Measurements from ENCODE around the gene MRPS16.

MRPS16 gene

DNA sequence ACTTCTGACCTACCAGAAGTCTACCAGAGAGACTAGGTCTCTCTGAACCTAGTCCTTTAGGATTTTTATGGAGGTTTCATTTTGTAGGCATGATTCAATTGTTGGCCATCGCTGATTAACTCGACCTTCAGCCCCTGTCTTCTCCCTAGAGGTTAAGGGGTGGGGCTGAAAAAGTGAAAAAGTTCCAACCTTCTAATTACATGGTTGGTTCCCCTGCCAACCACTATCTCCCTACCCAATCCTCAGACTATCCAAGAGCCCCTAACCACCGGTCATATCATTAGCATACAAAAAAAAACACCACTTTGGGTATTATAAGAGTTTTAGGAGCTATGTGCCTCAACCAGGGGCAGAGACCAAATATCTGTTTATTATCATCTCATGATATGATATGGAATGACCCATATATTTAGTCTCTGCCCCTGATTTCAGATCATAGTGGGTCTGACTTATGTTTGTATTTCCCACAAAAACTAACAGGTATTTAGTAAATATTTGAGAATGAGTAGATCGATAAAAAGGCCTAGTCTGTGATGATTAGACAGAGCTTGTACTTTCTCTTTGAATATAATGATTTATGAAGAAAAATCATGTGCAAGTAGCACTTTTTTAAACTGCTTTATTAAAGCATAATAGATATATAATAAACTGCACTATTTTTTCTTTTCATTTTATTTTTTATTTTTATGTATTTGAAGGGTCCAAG lies 41.2 kb downstream of the MRPS16 start:
- Histone ChIP-seq H3K36me3 (ENCODE audit: control insufficient read depth in 1 of 2, insufficient read depth in 2 of 2, low read length in 2 of 2) (peaks cover 12 to 18% of the 10 kb centered on the region in 2 donors), H3K27me3 (ENCODE audit: low read depth, low read length) (no peaks in the 10 kb centered on the region), H3K27ac (ENCODE audit: low read length) (no peak overlapping the region), H3K9me3 (ENCODE audit: control insufficient read depth in 1 of 2, low read length in 2 of 2) (no peaks in the 10 kb centered on the region), H3K4me1 (ENCODE audit: control insufficient read depth in 1 of 2, insufficient read depth in 2 of 2, low read length in 2 of 2) (no peaks in the 10 kb centered on the region), H3K4me3 (ENCODE audit: low read depth in 1 of 2, low read length in 2 of 2) (no peak overlapping the region)

DNA sequence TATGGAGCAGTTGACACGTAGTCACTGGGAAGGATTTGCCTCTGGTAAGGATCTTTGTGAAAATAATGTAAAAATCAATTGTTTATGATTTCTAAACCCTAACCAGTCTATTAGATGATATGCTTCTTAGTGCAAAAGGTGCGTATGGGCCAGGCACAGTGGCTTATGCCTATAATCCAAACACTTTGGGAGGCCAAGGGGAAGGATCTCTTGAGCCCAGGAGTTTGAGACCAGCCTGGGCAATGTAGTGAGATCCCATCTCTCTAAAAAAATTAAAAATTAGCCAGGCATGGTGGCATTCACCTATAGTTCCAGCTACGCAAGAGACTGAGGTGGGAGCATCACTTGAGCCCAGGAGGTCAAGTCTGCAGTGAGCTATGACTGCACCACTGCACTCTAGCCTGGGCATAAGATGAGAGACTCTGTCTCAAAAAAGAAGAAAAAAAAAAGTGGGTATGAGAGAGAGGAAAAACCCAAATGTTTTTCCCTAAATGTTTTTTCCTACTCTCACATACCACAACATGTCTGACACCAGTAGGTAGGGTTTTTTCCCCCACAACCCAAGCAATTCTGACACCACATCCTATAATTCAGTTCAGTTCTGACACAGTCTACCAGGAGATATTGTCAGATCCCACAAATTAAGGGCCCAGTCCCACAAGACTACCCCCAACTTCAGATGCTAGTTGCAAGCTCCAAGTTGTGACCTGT lies 41.9 kb downstream of the MRPS16 start:
- H3K4me3 ChIP-seq (ENCODE audit: low read depth in 1 of 2, low read length in 2 of 2) = no peak overlapping the region
- H3K27ac ChIP-seq (ENCODE audit: low read length) = no peak overlapping the region
- H3K36me3 ChIP-seq (ENCODE audit: control insufficient read depth in 1 of 2, insufficient read depth in 2 of 2, low read length in 2 of 2) = peaks cover 12 to 18% of the 10 kb centered on the region in 2 donors
- H3K27me3 ChIP-seq (ENCODE audit: low read depth, low read length) = no peaks in the 10 kb centered on the region
- no peaks in the 10 kb centered on the region for H3K4me1 ChIP-seq (ENCODE audit: control insufficient read depth in 1 of 2, insufficient read depth in 2 of 2, low read length in 2 of 2)
- no peaks in the 10 kb centered on the region for H3K9me3 ChIP-seq (ENCODE audit: control insufficient read depth in 1 of 2, low read length in 2 of 2)

DNA sequence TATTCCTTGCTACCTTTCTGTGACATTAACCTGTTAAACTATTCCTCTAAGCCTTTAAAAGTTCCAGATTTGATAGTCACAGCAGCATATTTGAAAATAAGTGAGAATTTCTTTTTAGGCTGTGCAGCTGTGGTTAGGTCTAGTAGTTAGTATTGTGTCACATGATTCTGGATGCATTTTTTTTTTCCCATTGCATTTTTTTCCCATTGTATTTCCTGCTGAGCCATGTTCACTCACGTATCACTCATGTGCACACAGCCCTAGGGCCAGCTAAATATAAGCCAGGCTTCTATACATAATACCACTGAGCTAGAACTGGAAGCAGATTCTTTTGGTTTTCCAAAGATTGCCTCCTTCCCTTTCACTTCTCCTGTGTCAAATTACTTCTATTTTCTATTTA lies 42.7 kb downstream of the MRPS16 start:
- Histone ChIP-seq H3K4me1 (ENCODE audit: control insufficient read depth in 1 of 2, insufficient read depth in 2 of 2, low read length in 2 of 2) (no peaks in the 10 kb centered on the region), H3K27me3 (ENCODE audit: low read depth, low read length) (no peaks in the 10 kb centered on the region), H3K36me3 (ENCODE audit: control insufficient read depth in 1 of 2, insufficient read depth in 2 of 2, low read length in 2 of 2) (peaks cover 12 to 18% of the 10 kb centered on the region in 2 donors), H3K9me3 (ENCODE audit: control insufficient read depth in 1 of 2, low read length in 2 of 2) (no peaks in the 10 kb centered on the region), H3K27ac (ENCODE audit: low read length) (no peak overlapping the region), H3K4me3 (ENCODE audit: low read depth in 1 of 2, low read length in 2 of 2) (no peak overlapping the region)

DNA sequence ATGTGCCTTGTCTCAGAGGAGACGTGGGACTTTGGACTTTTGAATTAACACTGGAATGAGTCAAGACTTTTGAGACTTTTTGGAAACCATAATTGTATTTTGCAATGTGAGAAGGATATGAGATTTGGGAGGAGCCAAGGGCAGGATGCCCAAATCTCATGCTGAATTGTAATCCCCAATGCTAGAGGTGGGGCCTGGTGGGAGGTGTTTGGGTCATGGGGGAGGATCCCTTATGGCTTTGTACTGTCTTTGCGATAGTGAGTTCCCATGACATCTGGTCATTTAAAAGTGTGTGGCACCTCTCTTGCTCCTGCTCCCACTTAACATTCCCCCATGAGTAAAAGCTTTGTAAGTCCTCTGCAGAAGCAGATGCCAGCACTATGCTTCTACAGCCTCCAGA lies 44.6 kb downstream of the MRPS16 start:
- H3K4me1 ChIP-seq (ENCODE audit: control insufficient read depth in 1 of 2, insufficient read depth in 2 of 2, low read length in 2 of 2) = no peaks in the 10 kb centered on the region
- H3K4me3 ChIP-seq (ENCODE audit: low read depth in 1 of 2, low read length in 2 of 2) = no peak overlapping the region
- no peak overlapping the region for H3K27ac ChIP-seq (ENCODE audit: low read length)
- no peaks in the 10 kb centered on the region for H3K9me3 ChIP-seq (ENCODE audit: control insufficient read depth in 1 of 2, low read length in 2 of 2)
- peaks cover 12 to 18% of the 10 kb centered on the region in 2 donors for H3K36me3 ChIP-seq (ENCODE audit: control insufficient read depth in 1 of 2, insufficient read depth in 2 of 2, low read length in 2 of 2)
- no peaks in the 10 kb centered on the region for H3K27me3 ChIP-seq (ENCODE audit: low read depth, low read length)

DNA sequence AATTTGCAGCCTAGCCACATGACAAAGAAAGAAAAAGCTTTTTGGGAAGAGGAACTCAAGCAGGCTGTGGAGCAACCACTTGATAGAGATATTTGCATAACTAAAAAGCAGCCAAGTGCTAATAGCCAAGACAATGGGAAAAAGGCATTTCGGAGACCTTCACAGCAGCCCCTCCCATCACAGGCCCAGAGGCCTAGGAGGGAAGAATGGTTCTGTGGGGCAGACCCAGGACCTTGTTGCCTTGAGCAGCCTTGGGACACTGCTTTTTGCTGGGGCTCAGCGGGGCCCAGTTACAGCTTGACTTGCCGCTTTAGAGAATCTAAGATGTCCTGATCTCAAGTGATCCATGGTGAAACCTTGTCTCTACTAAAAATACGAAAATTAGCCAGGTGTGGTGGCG lies 46.1 kb downstream of the MRPS16 start:
- Histone ChIP-seq H3K36me3 (ENCODE audit: control insufficient read depth in 1 of 2, insufficient read depth in 2 of 2, low read length in 2 of 2) (peaks cover 12 to 18% of the 10 kb centered on the region in 2 donors), H3K27me3 (ENCODE audit: low read depth, low read length) (no peaks in the 10 kb centered on the region), H3K9me3 (ENCODE audit: control insufficient read depth in 1 of 2, low read length in 2 of 2) (no peaks in the 10 kb centered on the region), H3K4me1 (ENCODE audit: control insufficient read depth in 1 of 2, insufficient read depth in 2 of 2, low read length in 2 of 2) (no peaks in the 10 kb centered on the region), H3K27ac (ENCODE audit: low read length) (no peak overlapping the region), H3K4me3 (ENCODE audit: low read depth in 1 of 2, low read length in 2 of 2) (no peak overlapping the region)

DNA sequence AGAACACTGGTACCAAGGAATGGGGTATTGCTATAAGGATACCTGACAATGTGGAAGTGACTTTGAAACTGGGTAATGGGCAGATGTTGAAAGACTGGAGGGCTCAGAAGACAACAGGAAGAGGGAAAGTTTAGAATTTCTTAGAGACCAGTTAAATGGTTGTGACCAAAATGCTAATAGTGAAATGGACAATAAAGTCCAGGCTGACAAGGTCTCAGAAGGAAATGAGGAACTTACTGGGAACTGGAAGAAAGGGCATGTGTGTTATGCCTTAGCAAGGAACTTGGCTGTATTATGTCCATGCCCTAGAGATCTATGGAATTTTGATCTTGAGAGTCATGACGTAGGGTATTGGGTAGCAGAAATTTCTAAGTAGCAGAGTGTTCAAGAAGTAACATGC lies 46.6 kb downstream of the MRPS16 start:
- Histone ChIP-seq H3K4me1 (ENCODE audit: control insufficient read depth in 1 of 2, insufficient read depth in 2 of 2, low read length in 2 of 2) (no peaks in the 10 kb centered on the region), H3K36me3 (ENCODE audit: control insufficient read depth in 1 of 2, insufficient read depth in 2 of 2, low read length in 2 of 2) (peaks cover 9 to 13% of the 10 kb centered on the region in 2 donors)

DNA sequence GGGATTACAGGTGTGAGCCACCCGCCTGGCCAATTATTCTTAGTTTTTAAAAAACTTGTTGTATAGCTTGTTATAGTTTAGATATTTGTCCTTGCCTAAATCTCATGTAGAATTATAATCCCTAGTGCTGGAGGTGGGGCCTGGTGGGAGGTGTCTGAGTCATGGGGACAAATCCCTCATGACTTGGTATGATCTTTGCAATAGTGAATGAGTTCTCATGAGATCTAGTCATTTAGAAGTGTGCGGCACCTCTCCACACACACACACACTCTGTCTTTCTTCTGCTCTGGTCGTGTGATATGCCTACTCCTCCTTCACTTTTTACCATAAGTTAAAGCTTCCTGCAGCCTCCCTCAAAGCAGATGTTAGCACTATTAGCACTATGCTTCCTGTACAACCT lies 47.4 kb downstream of the MRPS16 start:
- peaks cover 10 to 11% of the 10 kb centered on the region in 2 donors for H3K36me3 ChIP-seq (ENCODE audit: control insufficient read depth in 1 of 2, insufficient read depth in 2 of 2, low read length in 2 of 2)
- no peak overlapping the region for H3K27ac ChIP-seq (ENCODE audit: low read length)
- H3K4me1 ChIP-seq (ENCODE audit: control insufficient read depth in 1 of 2, insufficient read depth in 2 of 2, low read length in 2 of 2) = no peaks in the 10 kb centered on the region
- no peaks in the 10 kb centered on the region for H3K9me3 ChIP-seq (ENCODE audit: control insufficient read depth in 1 of 2, low read length in 2 of 2)
- H3K4me3 ChIP-seq (ENCODE audit: low read depth in 1 of 2, low read length in 2 of 2) = no peak overlapping the region
- H3K27me3 ChIP-seq (ENCODE audit: low read depth, low read length) = no peaks in the 10 kb centered on the region

More for the DNA sequence above, 46.6 kb downstream of the MRPS16 start:
- H3K27me3 ChIP-seq (ENCODE audit: low read depth, low read length) = no peaks in the 10 kb centered on the region
- H3K9me3 ChIP-seq (ENCODE audit: control insufficient read depth in 1 of 2, low read length in 2 of 2) = no peaks in the 10 kb centered on the region
- H3K4me3 ChIP-seq (ENCODE audit: low read depth in 1 of 2, low read length in 2 of 2) = no peak overlapping the region
- H3K27ac ChIP-seq (ENCODE audit: low read length) = no peak overlapping the region

All from muscle layer of duodenum (tissue), 2 donors.